Activated T-cell treated with anti-CD3 and anti-CD28 coated beads for 4 hours (primary cell): ENCODE data around the gene ENO2.

Experiments
- DNase-seq: peaks from one replicate; pipeline ENCODE4 v3.0.0-alpha.2; 2020

The ENO2 gene

GRCh38 chr12:6914947-6915788 lies 788 bp downstream of the ENO2 start:
- DNase-seq: no peak

- DNase-seq: no peak
These were observed 1.5 kb downstream of the ENO2 start for GRCh38 chr12:6915789-6916285.

GRCh38 chr12:6916426-6917200 lies 2.2 kb downstream of the ENO2 start:
- no peak for DNase-seq

- DNase-seq: no peak
These were observed 3.3 kb downstream of the ENO2 start for GRCh38 chr12:6917491-6918231.

GRCh38 chr12:6919588-6919987 lies 5.2 kb downstream of the ENO2 start:
- no peak for DNase-seq

GRCh38 chr12:6921539-6921938 lies 7.2 kb downstream of the ENO2 start:
- no peak for DNase-seq

- no peak for DNase-seq
These were observed 7.9 kb downstream of the ENO2 start for GRCh38 chr12:6921996-6922946.

- DNase-seq: no peak
These were observed 8.8 kb downstream of the ENO2 start for GRCh38 chr12:6923003-6923732.

GRCh38 chr12:6923851-6924250 lies 9.5 kb downstream of the ENO2 start:
- no peak for DNase-seq

- DNase-seq: no peak
These were observed 10.8 kb downstream of the ENO2 start for GRCh38 chr12:6925239-6925539.

- no peak for DNase-seq
These were observed 11.3 kb downstream of the ENO2 start for GRCh38 chr12:6925540-6926279.

- no peak for DNase-seq
These were observed 13.1 kb downstream of the ENO2 start, which contains the start of gene ATN1 for GRCh38 chr12:6927379-6928021. ATN1 (plus strand) TSS chr12:6927959; CDS start chr12:6934002, 6,043 bp downstream.

GRCh38 chr12:6928022-6928702 lies 13.8 kb downstream of the ENO2 start:
- no peak for DNase-seq

GRCh38 chr12:6928703-6929407 lies 14.5 kb downstream of the ENO2 start:
- DNase-seq: no peak

GRCh38 chr12:6929466-6930452 lies 15.4 kb downstream of the ENO2 start:
- no peak for DNase-seq

- DNase-seq: no peak
These were observed 18.4 kb downstream of the ENO2 start for GRCh38 chr12:6932766-6933165.

GRCh38 chr12:6934110-6934509 lies 19.7 kb downstream of the ENO2 start:
- no peak for DNase-seq
